MM.1S (cell line): ENCODE results near the gene YIPF4.

Experiments used
- DNase-seq: peaks from one replicate; pipeline ENCODE4 v3.0.0-alpha.2; 2015
- H2AFZ ChIP-seq: fragments of 300-600 bp; sonication (generic); 2 replicates; pipeline ENCODE4 v1.6.0; 2016; ENCODE audit warnings: antibody characterized with exemption, low read length
- H3F3A ChIP-seq: fragments of 300-600 bp; sonication (generic); 2 replicates; pipeline ENCODE4 v1.6.1; 2016; ENCODE audit warnings: mild to moderate bottlenecking, antibody characterized with exemption, low read length, moderate library complexity, mixed read lengths; ENCODE audit not compliant: insufficient read depth
- H3K27ac ChIP-seq: fragments of 300-600 bp; sonication (generic); 2 replicates; pipeline ENCODE4 v1.5.1; 2016; ENCODE audit warnings: mild to moderate bottlenecking, low read length
- H3K27me3 ChIP-seq: fragments of 300-600 bp; sonication (generic); replicated peaks from 2 replicates; pipeline ENCODE4 v1.6.0; 2016; ENCODE audit warnings: low read length; ENCODE audit not compliant: insufficient read depth
- H3K36me3 ChIP-seq: fragments of 300-600 bp; sonication (generic); replicated peaks from 2 replicates; pipeline ENCODE4 v1.6.1; 2016; ENCODE audit warnings: mild to moderate bottlenecking, low read length, mixed read lengths; ENCODE audit not compliant: insufficient read depth
- H3K4me1 ChIP-seq: fragments of 300-600 bp; sonication (generic); 2 replicates; pipeline ENCODE4 v1.6.1; 2016; ENCODE audit warnings: low read length, mixed read lengths
- H3K4me2 ChIP-seq: fragments of 300-600 bp; sonication (generic); 2 replicates; pipeline ENCODE4 v1.6.0; 2016; ENCODE audit warnings: low read depth, low read length
- H3K4me3 ChIP-seq: fragments of 300-600 bp; sonication (generic); 2 replicates; pipeline ENCODE4 v1.5.1; 2016; ENCODE audit warnings: low read length, mixed read lengths
- H3K79me2 ChIP-seq: fragments of 300-600 bp; sonication (generic); 2 replicates; pipeline ENCODE4 v1.6.1; 2016; ENCODE audit warnings: mixed run types, low read length, mixed read lengths
- H3K9ac ChIP-seq: fragments of 300-600 bp; sonication (generic); 2 replicates; pipeline ENCODE4 v1.6.1; 2016; ENCODE audit warnings: low read length, mixed read lengths
- H3K9me2 ChIP-seq: fragments of 300-600 bp; sonication (generic); replicated peaks from 2 replicates; pipeline ENCODE4 v1.6.1; 2016; ENCODE audit warnings: mild to moderate bottlenecking, low read length, mixed read lengths; ENCODE audit not compliant: insufficient read depth
- H3K9me3 ChIP-seq: fragments of 300-600 bp; sonication (generic); replicated peaks from 2 replicates; pipeline ENCODE4 v1.6.1; 2016; ENCODE audit warnings: mild to moderate bottlenecking, low read length, mixed read lengths; ENCODE audit not compliant: insufficient read depth
- H4K20me1 ChIP-seq: fragments of 300-600 bp; sonication (generic); 2 replicates; pipeline ENCODE4 v1.6.1; 2016; ENCODE audit warnings: mild to moderate bottlenecking, low read length, moderate library complexity, mixed read lengths; ENCODE audit not compliant: insufficient read depth
- CTCF ChIP-seq: fragments of 300-600 bp; sonication (generic); IDR thresholded peaks from 2 replicates; pipeline ENCODE4 v1.5.1; 2016; ENCODE audit warnings: antibody characterized with exemption, low read length, mixed read lengths
- EZH2 ChIP-seq: fragments of 300-600 bp; sonication (generic); optimal IDR thresholded peaks from 2 replicates; pipeline ENCODE3; 2017; ENCODE audit warnings: low read depth, mild to moderate bottlenecking, antibody characterized with exemption, low read length, mixed read lengths
- EZH2phosphoT487 ChIP-seq: fragments of 300-600 bp; sonication (generic); IDR thresholded peaks from 2 replicates; pipeline ENCODE4 v1.6.1; 2018; ENCODE audit warnings: antibody characterized with exemption, low read length

Gene YIPF4

GRCh38 chr2:32277674-32278477 is at the start of gene YIPF4:
TSS of gene YIPF4 (plus strand) at chr2:32277904. CDS start at chr2:32278156, 252 bp downstream.
- DNase-seq: peak; percentile 90
- Histone ChIP-seq H3K9me3 (no peaks in the 10 kb centered on the region), H3K79me2 (peaks cover 41% of the 10 kb centered on the region), H2AFZ (peak within 1 kb of the TSS; percentile 97), H3F3A (no peaks in the 10 kb centered on the region), H3K27me3 (no peaks in the 10 kb centered on the region), H3K4me1 (peaks cover 12% of the 10 kb centered on the region), H4K20me1 (no peaks in the 10 kb centered on the region), H3K4me3 (peak within 1 kb of the TSS; percentile 99), H3K9me2 (no peaks in the 10 kb centered on the region), H3K27ac (peak within 1 kb of the TSS; percentile 14; the same call in 1 of the 2 replicates), H3K36me3 (no peaks in the 10 kb centered on the region), H3K9ac (peak within 1 kb of the TSS; percentile 97), H3K4me2 (peak within 1 kb of the TSS; percentile 83)
- TF ChIP-seq EZH2phosphoT487 (no peak), EZH2 (no peak), CTCF (no peak)

- Histone ChIP-seq H3K27ac (no peak overlapping the region), H4K20me1 (no peaks in the 10 kb centered on the region), H3K36me3 (no peaks in the 10 kb centered on the region), H3K4me1 (0 out of 2 replicates have a peak, but pooled peaks cover 6% of the 10 kb centered on the region), H3K79me2 (no peaks in the 10 kb centered on the region), H3K27me3 (no peaks in the 10 kb centered on the region), H3F3A (no peaks in the 10 kb centered on the region), H3K4me2 (no peak overlapping the region), H3K9me2 (no peaks in the 10 kb centered on the region), H3K4me3 (no peak overlapping the region), H3K9ac (no peak overlapping the region), H2AFZ (no peak overlapping the region), H3K9me3 (no peaks in the 10 kb centered on the region)
- DNase-seq: no peak
- TF ChIP-seq EZH2phosphoT487: no peak
- no peak for TF ChIP-seq EZH2
- TF ChIP-seq CTCF: no peak
These were observed 49.5 kb upstream of the YIPF4 start for GRCh38 chr2:32228181-32228580.

- Histone ChIP-seq H3K36me3 (no peaks in the 10 kb centered on the region), H3K4me3 (no peak overlapping the region)
- TF ChIP-seq EZH2phosphoT487 (no peak), EZH2 (no peak), CTCF (no peak)
These were observed 48.1 kb upstream of the YIPF4 start for GRCh38 chr2:32229635-32230034.

More at GRCh38 chr2:32229635-32230034, 48.1 kb upstream of the YIPF4 start:
- Histone ChIP-seq H3K9ac (no peak overlapping the region), H3K27me3 (no peaks in the 10 kb centered on the region), H3K27ac (no peak overlapping the region), H3K9me3 (no peaks in the 10 kb centered on the region), H4K20me1 (no peaks in the 10 kb centered on the region), H3K4me1 (0 out of 2 replicates have a peak, but pooled peaks cover 6% of the 10 kb centered on the region), H3K4me2 (no peak overlapping the region), H2AFZ (no peak overlapping the region), H3K79me2 (no peaks in the 10 kb centered on the region), H3K9me2 (no peaks in the 10 kb centered on the region), H3F3A (no peaks in the 10 kb centered on the region)
- no peak for DNase-seq
